CD14-positive monocyte (primary cell): ENCODE results near the gene MCL1. TPM values are rescaled to one million over a fixed set of nuclear protein-coding genes. Genes with fewer than 3 reads are reported as not detected.

Source experiments
- DNase-seq, 3 donors: peaks; one replicate each; pipeline ENCODE4 v3.0.0-alpha.2; 2011 to 2022
- H2AFZ ChIP-seq: 2 replicates; pipeline ENCODE4 v1.6.0; 2012; ENCODE audit warnings: mild to moderate bottlenecking, low read depth, low read length, inconsistent platforms; ENCODE audit not compliant: insufficient read depth, poor library complexity, severe bottlenecking
- H3K27ac ChIP-seq, 2 donors: 1 replicate in 1 of 2; 2 replicates in 1 of 2; pipeline ENCODE4 v1.5.1; 2012 to 2013; ENCODE audit warnings: low read length in 2 of 2, control low read depth in 1 of 2, inconsistent platforms in 1 of 2, low read depth in 1 of 2, mild to moderate bottlenecking in 1 of 2
- H3K27me3 ChIP-seq, 2 donors: one replicate each; pipeline versions ENCODE4 v1.6.0 to v1.6.1; 2011 to 2013; ENCODE audit warnings: low read length in 2 of 2; ENCODE audit not compliant: control insufficient read depth in 2 of 2, insufficient read depth in 2 of 2
- H3K36me3 ChIP-seq, 2 donors: replicated peaks in 1 of 2; 1 replicate in 1 of 2; 2 replicates in 1 of 2; pipeline versions ENCODE4 v1.5.1 to v1.6.1; 2012 to 2013; ENCODE audit warnings: low read length in 2 of 2, control low read depth in 1 of 2, inconsistent platforms in 1 of 2, mild to moderate bottlenecking in 1 of 2; ENCODE audit not compliant: insufficient read depth in 2 of 2, control insufficient read depth in 1 of 2
- H3K4me1 ChIP-seq, 2 donors: 1 replicate in 1 of 2; 2 replicates in 1 of 2; pipeline versions ENCODE4 v1.5.1 to v1.6.1; 2012 to 2013; ENCODE audit warnings: low read length in 2 of 2, control low read depth in 1 of 2, inconsistent platforms in 1 of 2, mild to moderate bottlenecking in 1 of 2, moderate library complexity in 1 of 2; ENCODE audit not compliant: insufficient read depth in 2 of 2, control insufficient read depth in 1 of 2
- H3K4me2 ChIP-seq: replicated peaks from 2 replicates; pipeline ENCODE3; 2012; ENCODE audit warnings: low read length, moderate library complexity, mild to moderate bottlenecking; ENCODE audit not compliant: poor library complexity, severe bottlenecking; ENCODE audit errors: extremely low read depth
- H3K4me3 ChIP-seq, 3 experiments: fragments of 200-600 bp in 1 of 3; sonication (generic) in 1 of 3; replicated peaks in 1 of 3; 1 replicate in 2 of 3; 2 replicates in 1 of 3; pipeline ENCODE4 v1.5.1; 2011 to 2013; ENCODE audit warnings: low read length in 3 of 3, mild to moderate bottlenecking in 3 of 3, control low read depth in 2 of 3, low read depth in 2 of 3, inconsistent platforms in 1 of 3, moderate library complexity in 1 of 3
- H3K79me2 ChIP-seq: 2 replicates; pipeline ENCODE4 v1.6.0; 2012; ENCODE audit warnings: mild to moderate bottlenecking, control low read depth, inconsistent platforms, low read length, moderate library complexity; ENCODE audit not compliant: insufficient read depth
- H3K9ac ChIP-seq: 2 replicates; pipeline ENCODE4 v1.6.0; 2017; ENCODE audit warnings: low read length, mild to moderate bottlenecking; ENCODE audit not compliant: insufficient read depth, poor library complexity, severe bottlenecking
- H3K9me3 ChIP-seq, 2 donors: replicated peaks in 1 of 2; 1 replicate in 1 of 2; 2 replicates in 1 of 2; pipeline versions ENCODE4 v1.5.1 to v1.6.1; 2012 to 2013; ENCODE audit warnings: low read length in 2 of 2, control low read depth in 1 of 2; ENCODE audit not compliant: control insufficient read depth in 1 of 2, insufficient read depth in 1 of 2
- H4K20me1 ChIP-seq: 2 replicates; pipeline ENCODE4 v1.6.0; 2012; ENCODE audit warnings: mild to moderate bottlenecking, low read length, control low read depth, moderate library complexity; ENCODE audit not compliant: insufficient read depth
- H3K27ac Mint-ChIP-seq, 7 donors: one replicate each; pipeline ENCODE4 v1.8.0; 2020; ENCODE audit warnings: mild to moderate bottlenecking in 7 of 7, mixed read lengths in 7 of 7, moderate library complexity in 6 of 7, inconsistent platforms in 2 of 7
- H3K27me3 Mint-ChIP-seq, 3 donors: one replicate each; pipeline ENCODE4 v1.8.0; 2021 to 2022; ENCODE audit warnings: low read depth in 3 of 3, mild to moderate bottlenecking in 3 of 3, mixed read lengths in 3 of 3, moderate library complexity in 3 of 3, inconsistent platforms in 1 of 3
- H3K36me3 Mint-ChIP-seq, 2 donors: one replicate each; pipeline ENCODE4 v1.8.0; 2020; ENCODE audit warnings: mixed read lengths in 2 of 2, inconsistent platforms in 1 of 2, mild to moderate bottlenecking in 1 of 2
- H3K4me1 Mint-ChIP-seq: one replicate; pipeline ENCODE4 v1.8.0; 2020; ENCODE audit warnings: mild to moderate bottlenecking, mixed read lengths
- H3K4me3 Mint-ChIP-seq, 2 donors: one replicate each; pipeline ENCODE4 v1.8.0; 2020; ENCODE audit warnings: mild to moderate bottlenecking in 2 of 2, mixed read lengths in 2 of 2, moderate library complexity in 1 of 2
- H3K9me3 Mint-ChIP-seq, 7 donors: one replicate each; pipeline ENCODE4 v1.8.0; 2020 to 2022; ENCODE audit warnings: mixed read lengths in 7 of 7, mild to moderate bottlenecking in 6 of 7, moderate library complexity in 6 of 7, inconsistent platforms in 2 of 7
- WGBS: methylation state at CpG from one replicate; pipeline ENCODE4 v1.1.5; 2013; ENCODE audit warnings: missing lambda C conversion rate; ENCODE audit not compliant: insufficient coverage; 5-methylcytosine and 5-hydroxymethylcytosine counted together
- intact Hi-C, 2 donors: fragments of 100-400 bp; cut with micrococcal nuclease; formaldehyde crosslinking; loops; one replicate each; pipeline versions ENCODE4 v1.15.0 to v1.15.1; 2023
- polyA plus RNA-seq, 3 donors: library from polyadenylated mRNA; depleted of rRNA in 1 of 3; unstranded in 2 of 3; stranded (reverse) in 1 of 3; fragments of 300-500 nt in 2 of 3; fragments of >200 nt in 1 of 3; fragmentation: Illumina TruSeq in 2 of 3; gene quantifications; 1 replicate in 2 of 3; 2 replicates in 1 of 3; pipeline ENCODE4 v1.2.3, GENCODE V29; 2012 to 2021
- TF ChIP-seq, protein P1 (sequence below): fragments of 200-600 bp; IDR thresholded peaks from one replicate; pipeline ENCODE4 v1.8.0; 2022; ENCODE audit warnings: antibody characterized with exemption, mild to moderate bottlenecking

MCL1 gene
- polyA plus RNA-seq, 3 donors: 287 to 2,076 (median 301) TPM

DNA sequence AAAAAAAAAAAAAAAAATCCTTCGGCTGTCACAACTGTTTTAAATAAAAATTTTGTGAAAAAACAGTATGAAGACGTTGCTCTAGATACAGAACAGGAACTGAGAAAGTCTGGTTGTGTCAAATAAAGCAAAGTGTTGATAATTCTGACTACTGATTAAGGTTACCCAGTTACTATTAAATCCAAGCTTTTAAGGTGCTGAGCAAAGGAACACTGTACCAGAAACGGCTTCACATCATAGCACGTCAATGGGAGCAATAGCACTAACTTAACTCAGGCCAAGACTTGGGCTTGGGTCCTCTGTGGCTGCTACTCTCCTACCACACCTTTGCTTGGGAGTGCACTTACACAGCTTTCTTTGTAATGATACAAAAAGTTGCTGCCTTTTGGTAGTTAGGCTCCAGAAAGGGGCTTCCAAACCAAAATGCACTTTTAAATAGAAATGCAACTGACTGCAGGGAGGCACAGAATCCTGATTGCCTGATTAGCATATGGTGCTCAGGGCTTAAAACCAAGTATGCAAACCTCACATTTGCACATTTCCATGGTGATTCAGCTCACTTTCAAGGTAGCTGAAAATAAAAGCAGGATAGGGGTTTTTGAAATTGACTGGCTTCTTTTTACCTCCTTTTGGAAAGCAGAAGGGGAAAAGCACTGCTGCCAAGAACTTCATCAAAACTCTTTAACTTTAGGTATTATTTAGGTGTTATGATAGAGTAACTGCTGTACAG, 6.3 kb downstream of the MCL1 start:
- no peak overlapping the region for H3K27ac ChIP-seq
- no peak overlapping the region for H3K9ac ChIP-seq
- peaks cover 60 to 82% of the 10 kb centered on the region in 2 donors for H3K36me3 ChIP-seq
- H3K9me3 ChIP-seq: no peaks in the 10 kb centered on the region
- peaks cover 0 to 15% (median 2%) of the 10 kb centered on the region in 3 donors for H3K27me3 Mint-ChIP-seq
- H3K36me3 Mint-ChIP-seq: peaks cover 72 to 89% of the 10 kb centered on the region in 2 donors
- TF ChIP-seq, protein P1, sequence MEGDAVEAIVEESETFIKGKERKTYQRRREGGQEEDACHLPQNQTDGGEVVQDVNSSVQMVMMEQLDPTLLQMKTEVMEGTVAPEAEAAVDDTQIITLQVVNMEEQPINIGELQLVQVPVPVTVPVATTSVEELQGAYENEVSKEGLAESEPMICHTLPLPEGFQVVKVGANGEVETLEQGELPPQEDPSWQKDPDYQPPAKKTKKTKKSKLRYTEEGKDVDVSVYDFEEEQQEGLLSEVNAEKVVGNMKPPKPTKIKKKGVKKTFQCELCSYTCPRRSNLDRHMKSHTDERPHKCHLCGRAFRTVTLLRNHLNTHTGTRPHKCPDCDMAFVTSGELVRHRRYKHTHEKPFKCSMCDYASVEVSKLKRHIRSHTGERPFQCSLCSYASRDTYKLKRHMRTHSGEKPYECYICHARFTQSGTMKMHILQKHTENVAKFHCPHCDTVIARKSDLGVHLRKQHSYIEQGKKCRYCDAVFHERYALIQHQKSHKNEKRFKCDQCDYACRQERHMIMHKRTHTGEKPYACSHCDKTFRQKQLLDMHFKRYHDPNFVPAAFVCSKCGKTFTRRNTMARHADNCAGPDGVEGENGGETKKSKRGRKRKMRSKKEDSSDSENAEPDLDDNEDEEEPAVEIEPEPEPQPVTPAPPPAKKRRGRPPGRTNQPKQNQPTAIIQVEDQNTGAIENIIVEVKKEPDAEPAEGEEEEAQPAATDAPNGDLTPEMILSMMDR: no peak
- no peak overlapping the region for H2AFZ ChIP-seq
- DNase-seq: peak in 1 of 3 donors; percentile 18
- 90% methylated on average over 2 of the region's 4 CpGs for WGBS
- intact Hi-C loops: no loop called here
- H3K4me3 ChIP-seq: peak overlapping the region in 1 of 3 experiments; percentile 100
- no peaks in the 10 kb centered on the region for H3K27me3 ChIP-seq
- peaks cover 74% of the 10 kb centered on the region for H3K4me1 Mint-ChIP-seq
- H3K4me2 ChIP-seq: peak overlapping the region; percentile 47
- H4K20me1 ChIP-seq: peaks cover 100% of the 10 kb centered on the region
- peak overlapping the region; percentile 54 to 80 (median 78) for H3K27ac Mint-ChIP-seq
- H3K9me3 Mint-ChIP-seq: peaks cover 3 to 14% (median 6%) of the 10 kb centered on the region in 7 donors
- H3K4me1 ChIP-seq: peaks cover 53 to 81% of the 10 kb centered on the region in 2 donors
- peak overlapping the region; percentile 39 to 69 for H3K4me3 Mint-ChIP-seq
- peaks cover 100% of the 10 kb centered on the region for H3K79me2 ChIP-seq

DNA sequence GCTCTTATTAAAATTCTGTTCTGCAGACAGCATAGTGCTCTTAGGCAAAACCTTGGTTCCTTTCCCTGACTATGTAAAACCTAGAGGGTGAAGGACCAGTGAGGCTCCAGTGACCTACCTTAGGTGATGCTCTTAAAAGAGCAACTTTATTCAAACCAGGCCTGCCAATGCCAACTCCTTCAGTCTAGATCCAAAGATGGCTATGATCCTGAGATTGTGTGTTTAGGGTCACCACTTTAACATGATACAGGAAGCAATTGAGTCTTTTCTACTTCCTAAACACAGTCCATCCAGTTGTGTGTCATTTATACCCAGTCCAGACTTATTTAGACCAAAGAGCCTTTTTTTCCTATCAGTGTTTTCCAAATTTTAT, 10.8 kb downstream of the MCL1 start:
- Histone ChIP-seq H3K79me2 (peaks cover 97% of the 10 kb centered on the region), H3K4me1 (peaks cover 75 to 100% of the 10 kb centered on the region in 2 donors), H3K9me3 (no peaks in the 10 kb centered on the region), H3K27me3 (no peaks in the 10 kb centered on the region), H3K4me3 (peak overlapping the region in 2 of 3 experiments; percentile 28 to 69), H2AFZ (no peak overlapping the region), H3K9ac (peak overlapping the region; percentile 35), H3K36me3 (peaks cover 21 to 42% of the 10 kb centered on the region in 2 donors), H3K27ac (peak overlapping the region; percentile 66 to 75), H3K4me2 (peak overlapping the region; percentile 76), H4K20me1 (peaks cover 98% of the 10 kb centered on the region)
- peak in 2 of 3 donors; percentile 27 to 36 for DNase-seq
- Mint-ChIP-seq H3K36me3 (peaks cover 47 to 74% of the 10 kb centered on the region in 2 donors), H3K4me1 (peaks cover 92% of the 10 kb centered on the region), H3K9me3 (peaks cover 0 to 2% (median 0%) of the 10 kb centered on the region in 7 donors), H3K4me3 (peak overlapping the region; percentile 67 to 82), H3K27ac (peak overlapping the region; percentile 91 to 93 (median 92)), H3K27me3 (peaks cover 0 to 5% (median 0%) of the 10 kb centered on the region in 3 donors)
- intact Hi-C loops: no loop called here
- TF ChIP-seq, protein P1: no peak
